GM23338 (cell line): ENCODE results near the gene SFXN1. TPM values are rescaled to one million over a fixed set of nuclear protein-coding genes. Genes with fewer than 3 reads are reported as not detected.

Experiments
- ATAC-seq: fragments of 200-7000 bp; cut with Tn5 transposase; 3 replicates; pipeline ENCODE4 v1.9.1; 2020
- DNase-seq: peaks from one replicate; pipeline ENCODE4 v3.0.0-alpha.2; 2015; ENCODE audit warnings: low spot score
- H2AFZ ChIP-seq: fragments of 200-600 bp; sonication (generic); 2 replicates; pipeline ENCODE4 v1.8.0; 2016; ENCODE audit warnings: antibody characterized with exemption, mild to moderate bottlenecking, moderate library complexity
- H3F3A ChIP-seq: fragments of 200-600 bp; sonication (generic); replicated peaks from 2 replicates; pipeline ENCODE4 v1.8.0; 2017; ENCODE audit warnings: antibody characterized with exemption, mixed run types, low read depth
- H3K27ac ChIP-seq: fragments of 200-600 bp; sonication (generic); 2 replicates; pipeline ENCODE4 v1.6.1; 2016; ENCODE audit warnings: low read depth
- H3K27me3 ChIP-seq: fragments of 200-600 bp; sonication (generic); 2 replicates; pipeline ENCODE4 v1.8.0; 2016; ENCODE audit warnings: mild to moderate bottlenecking, mixed run types, moderate library complexity; ENCODE audit not compliant: insufficient read depth
- H3K36me3 ChIP-seq: fragments of 200-600 bp; sonication (generic); 2 replicates; pipeline ENCODE4 v1.8.0; 2016; ENCODE audit warnings: mild to moderate bottlenecking; ENCODE audit not compliant: insufficient read depth
- H3K4me1 ChIP-seq: fragments of 200-600 bp; sonication (generic); 2 replicates; pipeline ENCODE4 v1.8.0; 2016; ENCODE audit warnings: mild to moderate bottlenecking, moderate library complexity; ENCODE audit not compliant: insufficient read depth
- H3K4me2 ChIP-seq: fragments of 200-600 bp; sonication (generic); 2 replicates; pipeline ENCODE4 v1.7.1; 2017; ENCODE audit warnings: mixed run types
- H3K4me3 ChIP-seq: fragments of 200-600 bp; sonication (generic); 2 replicates; pipeline ENCODE4 v1.6.1; 2016; ENCODE audit warnings: mixed run types
- H3K79me2 ChIP-seq: fragments of 200-600 bp; sonication (generic); replicated peaks from 2 replicates; pipeline ENCODE4 v1.8.0; 2017; ENCODE audit warnings: mild to moderate bottlenecking; ENCODE audit not compliant: insufficient read depth
- H3K9me2 ChIP-seq: fragments of 200-600 bp; sonication (generic); 2 replicates; pipeline ENCODE4 v1.8.0; 2017; ENCODE audit not compliant: insufficient read depth
- H4K20me1 ChIP-seq: fragments of 200-600 bp; sonication (generic); replicated peaks from 2 replicates; pipeline ENCODE4 v1.8.0; 2017; ENCODE audit warnings: mild to moderate bottlenecking; ENCODE audit not compliant: insufficient read depth
- H3K27ac Mint-ChIP-seq: 2 replicates; pipeline ENCODE4 v1.8.0; 2020; ENCODE audit warnings: inconsistent platforms, mild to moderate bottlenecking, moderate library complexity, mixed read lengths
- H3K27me3 Mint-ChIP-seq: 3 replicates; pipeline ENCODE4 v1.8.0; 2022; ENCODE audit warnings: low read depth, mild to moderate bottlenecking, moderate library complexity, mixed read lengths, inconsistent platforms; ENCODE audit not compliant: insufficient read depth, poor library complexity
- H3K36me3 Mint-ChIP-seq: 3 replicates; pipeline ENCODE4 v1.8.0; 2021; ENCODE audit warnings: low read depth, mild to moderate bottlenecking, inconsistent platforms, moderate library complexity, mixed read lengths
- H3K4me1 Mint-ChIP-seq: 3 replicates; pipeline ENCODE4 v1.8.0; 2020; ENCODE audit warnings: mild to moderate bottlenecking, inconsistent platforms, mixed read lengths
- H3K4me3 Mint-ChIP-seq: 3 replicates; pipeline ENCODE4 v1.8.0; 2021; ENCODE audit warnings: moderate library complexity, mild to moderate bottlenecking, inconsistent platforms, mixed read lengths
- H3K9me3 Mint-ChIP-seq: 3 replicates; pipeline ENCODE4 v1.8.0; 2020; ENCODE audit warnings: moderate library complexity, mild to moderate bottlenecking, inconsistent platforms, mixed read lengths
- CREB1 ChIP-seq: fragments of 250-450 bp; sonication (Bioruptor Pico); IDR thresholded peaks from 2 replicates; pipeline ENCODE4 v1.5.0; 2020; ENCODE audit warnings: low read depth, mild to moderate bottlenecking, moderate library complexity
- CTCF ChIP-seq, 2 experiments: fragments of 200-600 bp in 1 of 2; sonication (generic) in 1 of 2; conservative IDR thresholded peaks; 2 replicates each; pipeline versions ENCODE4 v1.5.1 to v1.6.1; 2016 to 2017; ENCODE audit warnings: antibody characterized with exemption in 2 of 2, low read depth in 2 of 2, mild to moderate bottlenecking in 2 of 2, moderate library complexity in 1 of 2
- ETS1 ChIP-seq: IDR thresholded peaks from 2 replicates; pipeline ENCODE4 v1.6.1; 2016; ENCODE audit warnings: antibody characterized with exemption
- EZH2phosphoT487 ChIP-seq: fragments of 200-600 bp; sonication (generic); IDR thresholded peaks from one replicate; pipeline ENCODE4 v1.8.1; 2018; ENCODE audit warnings: antibody characterized with exemption; ENCODE audit not compliant: unreplicated experiment
- NANOG ChIP-seq: IDR thresholded peaks from 2 replicates; pipeline ENCODE4 v1.6.1; 2016; ENCODE audit warnings: antibody characterized with exemption, borderline replicate concordance
- REST ChIP-seq: IDR thresholded peaks from one replicate; pipeline ENCODE4 v1.6.1; 2018; ENCODE audit warnings: antibody characterized with exemption; ENCODE audit not compliant: unreplicated experiment
- ZNF114 ChIP-seq: fragments of 250-450 bp; sonication (Bioruptor Pico); IDR thresholded peaks from 2 replicates; pipeline ENCODE4 v1.5.0; 2020; ENCODE audit warnings: mild to moderate bottlenecking, moderate library complexity
- ZNF331 ChIP-seq: fragments of 250-450 bp; sonication (Bioruptor Pico); IDR thresholded peaks from 2 replicates; pipeline ENCODE4 v1.5.0; 2020; ENCODE audit warnings: low read depth, mild to moderate bottlenecking, moderate library complexity
- ZNF462 ChIP-seq: fragments of 250-450 bp; sonication (Bioruptor Pico); IDR thresholded peaks from 2 replicates; pipeline ENCODE4 v1.5.0; 2020; ENCODE audit warnings: mild to moderate bottlenecking, moderate library complexity
- polyA plus RNA-seq: library from polyadenylated mRNA; unstranded; fragments of >200 nt; fragmentation: Nextera tagmentation; extraction: Ambion mirVana; gene quantifications from 2 replicates; pipeline ENCODE4 v1.2.1, GENCODE V29; 2016
- total RNA-seq: library from RNA; depleted of rRNA; stranded (reverse); fragments of >200 nt; shearing (Covaris generic); gene quantifications from 2 replicates; pipeline ENCODE4 v1.2.3, GENCODE V29; 2014

Gene SFXN1
- total and polyA plus RNA-seq, 2 experiments from 2014 or later = 44.0 to 97.7 TPM

GRCh38 chr5:175526691-175527090 lies 48.3 kb downstream of the SFXN1 start:
- DNase-seq (no peak), ATAC-seq (no peak)
- Histone ChIP-seq H3K4me2 (no peak overlapping the region), H2AFZ (no peak overlapping the region), H3K4me1 (no peaks in the 10 kb centered on the region), H3F3A (peaks cover 4% of the 10 kb centered on the region; the same call in 1 of the 2 replicates), H3K4me3 (no peak overlapping the region), H3K79me2 (no peaks in the 10 kb centered on the region), H3K9me2 (no peaks in the 10 kb centered on the region), H3K27me3 (no peaks in the 10 kb centered on the region), H3K36me3 (peaks cover 17% of the 10 kb centered on the region), H4K20me1 (0 out of 2 replicates have a peak, but pooled peaks cover 3% of the 10 kb centered on the region), H3K27ac (no peak overlapping the region)
- Mint-ChIP-seq H3K9me3 (no peaks in the 10 kb centered on the region), H3K4me1 (no peaks in the 10 kb centered on the region), H3K27me3 (peaks cover 2% of the 10 kb centered on the region), H3K36me3 (peaks cover 48% of the 10 kb centered on the region), H3K27ac (no peak overlapping the region), H3K4me3 (no peak overlapping the region)
- TF ChIP-seq REST (no peak), NANOG (no peak), CREB1 (no peak), ZNF462 (CRISPR knock-in tag) (no peak), ETS1 (no peak), ZNF114 (CRISPR knock-in tag) (no peak), CTCF (conservative IDR thresholded peaks at IDR 0.05; ENCODE audit: low read depth in 2 of 2) (no peak), ZNF331 (CRISPR knock-in tag) (no peak), EZH2phosphoT487 (no peak)
